Pons (tissue), 1 donor: ENCODE data around the gene SRPK1.
A peak's percentile ranks its signal among the peaks of the same experiment; 100 is the strongest.
"Not testable (repeated sequence)": the region's sequence is repeated elsewhere in the genome, so short reads cannot be mapped to it uniquely, and the experiment has no call there.

Experiments used
- DNase-seq: peaks from one replicate; pipeline ENCODE4 v3.0.0-alpha.2; 2016; ENCODE audit warnings: low spot score

Gene SRPK1

GRCh38 chr6:35931120-35931561 is 10.2 kb upstream of the SRPK1 start:
- no peak for DNase-seq

GRCh38 chr6:35929601-35930000 is 8.7 kb upstream of the SRPK1 start:
- no peak for DNase-seq

- no peak for DNase-seq
These were observed 5.8 kb upstream of the SRPK1 start for GRCh38 chr6:35926509-35927215.

DNA sequence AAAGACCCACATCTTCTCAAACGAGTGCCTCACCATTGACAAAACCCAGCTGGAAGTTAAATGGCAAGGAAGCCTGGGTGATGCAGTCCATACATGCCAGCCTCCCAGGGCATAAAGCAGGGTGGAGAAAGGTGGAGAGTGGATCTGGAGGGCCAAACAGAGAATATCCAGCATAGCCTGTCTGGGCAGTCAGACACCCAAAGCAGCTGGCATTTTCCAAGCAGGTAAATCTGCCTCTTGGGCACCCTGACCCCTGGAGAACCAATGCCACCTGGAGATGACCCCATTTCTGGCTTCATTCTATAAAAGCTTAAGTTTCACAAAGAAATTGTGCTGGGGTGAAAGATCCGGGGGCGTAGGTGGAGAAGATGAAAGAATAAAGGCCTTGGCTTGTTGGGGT is 5.1 kb upstream of the SRPK1 start:
- no peak for DNase-seq

- no peak for DNase-seq
These were observed 3.2 kb upstream of the SRPK1 start for GRCh38 chr6:35924146-35924545.

DNA sequence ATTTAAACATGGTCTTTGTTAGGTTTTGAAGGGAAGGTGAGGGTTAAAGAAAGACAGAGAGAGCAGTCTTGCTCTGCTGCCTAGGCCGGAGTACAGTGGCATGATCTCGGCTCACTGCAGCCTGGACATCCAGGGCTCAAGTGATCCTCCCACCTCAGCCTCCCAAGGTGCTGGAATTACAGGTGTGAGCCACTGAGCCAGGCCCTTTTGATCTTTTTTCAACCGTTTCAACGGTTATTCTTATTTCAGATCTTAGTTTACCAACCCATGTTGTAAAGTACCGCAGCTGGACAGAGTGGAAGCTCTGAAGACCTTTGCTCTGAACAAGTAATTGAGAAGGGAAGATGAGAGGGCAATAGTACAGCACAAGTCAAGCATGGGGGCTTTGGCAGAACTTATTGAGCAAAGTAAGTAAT is 1.2 kb upstream of the SRPK1 start:
- DNase-seq = no peak

DNA sequence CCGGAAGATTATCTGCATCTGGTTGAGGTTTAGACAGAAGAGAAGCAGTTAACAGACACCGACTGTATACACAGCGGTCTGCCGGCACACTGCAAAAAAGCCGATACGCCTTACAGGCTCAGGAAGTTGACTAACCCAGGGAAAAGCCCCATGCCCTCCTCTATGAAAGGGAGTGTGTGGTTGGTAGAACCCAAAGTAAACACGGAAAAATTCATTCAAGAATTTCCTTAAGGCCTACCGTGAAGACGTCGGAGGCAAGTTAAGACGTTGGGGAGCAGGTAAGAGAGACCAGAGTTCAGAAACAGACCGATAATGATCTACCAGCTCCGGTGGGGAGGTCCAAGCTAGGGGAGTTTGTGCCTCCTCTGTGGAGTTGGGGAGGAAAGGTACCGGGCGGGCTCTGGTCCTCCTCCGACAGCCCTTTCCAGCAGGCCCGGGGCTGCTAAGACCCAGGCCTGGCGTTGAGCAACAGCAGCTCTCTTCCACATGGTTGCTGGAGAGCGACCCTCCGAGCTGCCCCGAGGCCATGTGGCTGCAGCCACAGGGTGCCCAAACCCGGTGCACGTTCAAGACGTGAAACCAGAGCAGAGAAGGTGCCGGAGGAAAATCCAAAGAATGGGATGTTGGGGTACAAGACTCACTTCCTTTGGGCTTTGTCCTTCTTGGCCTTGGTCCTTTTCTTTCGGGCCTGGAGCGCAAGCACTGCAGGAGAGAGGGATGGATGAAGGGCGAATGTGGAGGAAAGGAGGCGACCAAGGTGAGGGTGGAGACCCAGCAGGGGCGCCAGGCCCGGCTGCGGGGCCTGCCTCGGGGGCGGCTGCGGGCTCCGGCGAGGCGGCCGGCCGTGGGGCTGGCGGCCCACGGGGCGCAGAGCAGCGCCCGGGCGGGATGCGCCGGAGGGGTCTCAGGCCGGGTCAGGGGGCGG is 809 bp downstream of the SRPK1 start:
- DNase-seq = peak; percentile 35

DNA sequence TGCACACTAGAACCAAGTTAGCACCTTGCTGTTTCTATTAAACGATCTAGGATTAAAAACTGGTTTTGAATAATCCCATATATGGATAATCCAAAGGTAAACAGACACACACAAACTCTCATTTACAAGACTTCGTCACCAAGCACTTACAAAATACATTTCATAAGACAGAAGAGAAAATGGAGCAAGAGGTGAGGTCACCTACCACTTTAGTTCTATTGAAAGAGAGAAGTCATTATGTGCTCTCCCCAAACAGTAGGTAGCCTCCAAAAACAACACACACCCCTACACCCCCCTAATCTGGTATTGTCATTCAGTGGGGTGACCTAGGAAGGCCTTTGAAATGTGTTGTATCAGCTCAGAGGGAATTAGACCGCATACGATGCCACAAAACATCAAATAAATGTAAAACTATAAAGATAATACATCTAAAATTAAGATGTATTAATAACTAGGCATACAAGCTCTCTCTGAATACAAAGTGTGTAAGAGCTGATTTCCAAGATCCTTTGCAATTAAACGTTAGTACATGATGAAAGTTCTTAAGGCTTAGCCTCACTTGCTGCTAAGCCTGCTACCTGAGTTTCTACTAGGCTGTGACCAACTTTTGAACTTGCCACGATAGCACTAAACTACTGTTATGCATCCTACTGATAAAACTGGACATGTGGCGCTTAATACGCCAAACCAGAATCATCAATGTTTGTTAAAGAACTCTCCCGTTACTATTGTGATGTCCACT is 1.6 kb downstream of the SRPK1 start:
- no peak for DNase-seq

DNA sequence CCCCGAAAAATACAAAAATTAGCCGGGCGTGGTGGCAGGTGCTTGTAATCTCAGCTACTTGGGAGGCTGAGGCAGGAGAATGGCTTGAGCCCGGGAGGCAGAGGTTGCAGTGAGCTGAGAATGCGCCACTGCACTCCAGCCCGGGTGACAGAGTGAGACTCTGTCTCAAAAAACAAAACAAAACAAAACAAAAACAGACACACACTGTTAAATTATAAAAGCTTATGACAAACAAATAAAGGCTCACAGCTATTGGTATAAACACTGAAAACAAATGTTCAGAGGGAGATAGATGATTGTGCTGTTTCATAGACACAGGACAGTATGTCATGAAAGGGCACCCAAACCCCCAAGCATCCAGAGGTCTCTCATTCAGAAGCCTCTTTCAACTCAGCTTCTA is 4.0 kb downstream of the SRPK1 start:
- DNase-seq = not testable (repeated sequence)

GRCh38 chr6:35916056-35916455 is 4.8 kb downstream of the SRPK1 start:
- DNase-seq = no peak

- no peak for DNase-seq
These were observed 6.4 kb downstream of the SRPK1 start for GRCh38 chr6:35914536-35914935.

DNA sequence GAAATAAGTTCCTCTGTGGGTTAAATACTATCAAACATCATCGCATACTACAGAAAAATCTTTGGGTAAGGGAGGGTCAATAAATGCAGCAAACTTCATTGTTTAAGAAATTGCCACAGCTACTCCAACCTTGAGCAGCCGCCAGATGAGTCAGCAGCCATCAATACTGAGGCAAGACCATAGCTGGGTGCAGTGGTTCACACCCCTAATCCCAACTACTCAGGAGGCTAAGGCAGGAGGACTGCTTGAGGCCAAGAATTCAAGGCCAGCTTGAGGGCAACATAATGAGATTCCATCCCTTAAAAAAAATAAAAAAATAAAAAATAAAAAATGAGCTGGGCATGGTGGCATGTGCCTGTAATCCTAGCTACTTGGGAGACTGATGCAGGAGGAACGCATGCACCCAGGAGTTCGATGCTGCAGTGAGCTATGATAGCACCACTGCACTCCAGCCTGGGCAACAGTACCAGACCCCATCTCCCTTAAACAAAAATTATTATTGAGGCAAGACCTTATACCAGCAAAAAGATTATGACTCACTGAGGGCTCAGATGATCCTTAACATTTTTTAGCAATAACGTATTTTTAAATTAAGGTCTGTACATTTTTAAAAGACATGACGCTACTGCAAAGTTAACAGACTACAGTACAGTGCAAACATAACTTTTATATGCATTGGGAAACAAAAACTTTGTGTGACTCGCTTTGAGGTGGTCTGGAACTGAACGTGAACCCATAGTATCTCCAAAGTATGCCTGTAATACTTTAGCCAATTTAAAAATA is 8.8 kb downstream of the SRPK1 start:
- no peak for DNase-seq

- DNase-seq = not testable (repeated sequence)
These were observed 11.3 kb downstream of the SRPK1 start for GRCh38 chr6:35909571-35909970.

DNA sequence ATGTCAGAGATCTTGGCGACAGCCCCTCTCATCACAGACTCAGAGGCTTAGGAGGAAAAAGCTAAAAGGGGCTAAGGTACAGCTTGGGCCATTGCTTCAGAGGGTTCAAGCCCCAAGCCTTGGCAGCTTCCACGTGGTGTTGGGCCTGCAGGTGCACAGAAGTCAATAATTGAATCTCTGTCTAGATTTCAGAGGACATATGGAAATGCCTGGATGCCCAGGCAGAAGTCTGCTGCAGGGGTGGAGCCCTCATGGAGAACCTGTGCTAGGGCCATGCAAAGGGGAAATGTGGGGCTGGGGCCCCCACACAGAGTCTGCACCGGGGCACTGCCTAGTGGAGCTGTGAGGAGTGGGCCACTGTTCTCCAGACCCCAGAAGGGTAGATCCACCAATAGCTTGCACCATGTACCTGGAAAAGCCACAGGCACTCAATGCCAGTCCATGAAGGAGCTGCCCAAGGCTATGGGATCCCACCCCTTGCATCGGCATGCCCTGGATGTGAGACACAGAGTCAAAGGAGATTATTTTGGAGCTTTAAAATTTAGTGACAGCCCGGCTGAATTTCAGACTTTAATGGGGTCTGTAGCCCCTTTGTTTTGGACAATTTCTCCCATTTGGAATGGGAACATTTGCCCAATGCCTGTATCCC is 12.0 kb downstream of the SRPK1 start:
- DNase-seq = not testable (repeated sequence)

DNA sequence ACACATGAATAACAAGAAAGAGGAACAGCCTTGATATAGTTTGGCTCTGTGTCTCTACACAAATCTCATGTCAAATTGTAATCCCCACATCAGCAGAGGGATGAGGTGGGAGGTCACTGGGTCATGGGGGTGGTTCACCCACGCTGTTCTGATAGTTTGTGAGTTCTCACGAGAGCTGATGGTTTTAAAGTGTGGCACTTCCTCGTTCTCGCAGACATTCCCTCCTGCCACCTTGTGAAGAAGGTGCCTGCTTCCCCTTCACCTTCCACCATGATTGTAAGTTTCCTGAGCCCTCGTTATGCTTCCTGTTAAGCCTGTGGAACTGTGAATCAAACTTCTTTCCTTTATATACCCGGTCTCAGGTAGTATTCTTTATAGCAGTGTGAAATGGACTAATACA is 13.1 kb downstream of the SRPK1 start:
- no peak for DNase-seq

DNA sequence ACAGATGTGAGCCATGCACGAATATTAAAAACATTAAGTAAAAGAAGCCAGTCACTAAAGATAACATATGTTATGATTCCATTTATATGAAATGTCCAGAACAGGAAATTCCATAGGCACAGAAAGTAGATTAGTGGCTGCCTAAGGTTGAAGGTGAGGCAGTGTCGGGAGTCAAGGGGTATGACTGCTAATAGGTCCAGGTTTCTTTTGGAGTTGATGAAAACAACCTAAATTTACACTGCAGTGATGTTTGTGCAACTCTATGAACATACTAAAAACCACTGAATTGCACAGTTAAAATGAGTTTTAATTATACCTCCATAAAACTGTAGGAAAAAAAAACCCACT is 14.4 kb downstream of the SRPK1 start:
- no peak for DNase-seq

GRCh38 chr6:35905841-35906498 is 14.9 kb downstream of the SRPK1 start:
- DNase-seq = no peak

DNA sequence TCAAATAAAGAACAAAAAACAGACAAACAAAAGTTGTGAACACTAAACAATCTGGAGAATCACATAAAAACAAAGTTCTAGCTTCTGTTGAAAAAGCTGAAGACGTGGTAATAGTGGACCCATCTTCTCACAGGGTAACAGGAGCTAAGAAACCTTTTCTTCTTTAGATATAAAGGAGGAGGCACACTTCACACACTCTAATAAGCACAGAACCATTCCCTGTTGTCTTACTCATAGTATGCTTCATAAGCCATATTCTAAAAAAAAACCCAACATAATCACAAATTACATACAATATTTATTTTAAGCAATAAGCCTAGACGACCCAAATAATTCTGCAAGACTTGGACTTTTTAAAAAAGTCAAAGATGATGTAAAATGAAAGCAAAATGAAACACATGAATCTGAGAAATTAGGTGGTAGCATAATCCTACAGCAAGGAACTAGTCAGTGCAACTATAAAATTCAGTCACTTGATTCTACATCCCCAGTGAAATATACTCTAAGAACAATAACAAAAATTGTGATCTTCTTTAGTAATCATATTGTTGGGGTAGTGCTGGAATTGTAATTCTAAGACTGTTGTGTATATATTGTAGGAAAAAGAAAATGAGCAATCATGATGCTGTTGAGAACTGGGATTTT is 15.6 kb downstream of the SRPK1 start:
- DNase-seq = no peak

- DNase-seq = no peak
These were observed 17.2 kb downstream of the SRPK1 start for GRCh38 chr6:35903679-35904078.

- DNase-seq = no peak
These were observed 20.4 kb downstream of the SRPK1 start for GRCh38 chr6:35900448-35900847.
